Nucleus accumbens (tissue), 56 donors: ENCODE data around the gene GSDME.
"Not testable (repeated sequence)": the region's sequence is repeated elsewhere in the genome, so short reads cannot be mapped to it uniquely, and the experiment has no call there.

Source experiments
- DNase-seq, 56 donors: peaks; one replicate each; lab custom pipeline; 2025; lab: John Stamatoyannopoulos, UW

The GSDME gene

GRCh38 chr7:24757353-24758275 lies at the start of gene GSDME:
Gene GSDME (minus strand): TSS chr7:24757464. CDS start chr7:24749774, 7,690 bp downstream.
- DNase-seq, result peak in 44 of 56 donors; percentile 28 to 87 (median 66)

- DNase-seq, result no peak
Measured at GRCh38 chr7:24802300-24802699, 45.0 kb upstream of the GSDME start.

GRCh38 chr7:24801883-24802282 lies 44.6 kb upstream of the GSDME start:
- DNase-seq, result no peak

GRCh38 chr7:24800667-24801066 lies 43.4 kb upstream of the GSDME start:
- DNase-seq, result no peak

GRCh38 chr7:24800073-24800472 lies 42.8 kb upstream of the GSDME start:
- no peak for DNase-seq

GRCh38 chr7:24799506-24799905 lies 42.2 kb upstream of the GSDME start:
- DNase-seq, result no peak

GRCh38 chr7:24798261-24798660 lies 41.0 kb upstream of the GSDME start:
- no peak for DNase-seq

- DNase-seq, result no peak
Measured at GRCh38 chr7:24797270-24797669, 40.0 kb upstream of the GSDME start.

GRCh38 chr7:24795407-24795767 lies 38.1 kb upstream of the GSDME start:
- DNase-seq, result no peak

GRCh38 chr7:24794751-24795406 lies 37.6 kb upstream of the GSDME start:
- not testable (repeated sequence) for DNase-seq

GRCh38 chr7:24793982-24794648 lies 36.9 kb upstream of the GSDME start:
- DNase-seq, result no peak

GRCh38 chr7:24788961-24789576 lies 31.8 kb upstream of the GSDME start:
- DNase-seq, result no peak

- no peak for DNase-seq
Measured at GRCh38 chr7:24788075-24788474, 30.8 kb upstream of the GSDME start.

GRCh38 chr7:24786941-24787340 lies 29.7 kb upstream of the GSDME start:
- peak in 3 of 56 donors; percentile 8 to 11 (median 10) for DNase-seq

- no peak for DNase-seq
Measured at GRCh38 chr7:24786306-24786705, 29.0 kb upstream of the GSDME start.

GRCh38 chr7:24784277-24784676 lies 27.0 kb upstream of the GSDME start:
- DNase-seq, result no peak

- DNase-seq, result no peak
Measured at GRCh38 chr7:24783698-24784097, 26.4 kb upstream of the GSDME start.

GRCh38 chr7:24781106-24781505 lies 23.8 kb upstream of the GSDME start:
- DNase-seq, result peak in 12 of 56 donors; percentile 4 to 55 (median 14)

GRCh38 chr7:24779283-24779655 lies 22.0 kb upstream of the GSDME start:
- no peak for DNase-seq

- DNase-seq, result peak in 9 of 56 donors; percentile 4 to 28 (median 11)
Measured at GRCh38 chr7:24778543-24779282, 21.4 kb upstream of the GSDME start.
